Right lung (tissue), 5 donors: Measurements from ENCODE around the gene CFAP52. TPM values are rescaled to one million over a fixed set of nuclear protein-coding genes. Genes with fewer than 3 reads are reported as not detected.
"Not testable (repeated sequence)": the region's sequence is repeated elsewhere in the genome, so short reads cannot be mapped to it uniquely, and the experiment has no call there.

Source experiments
- DNase-seq, 2 donors: peaks; one replicate each; pipeline ENCODE4 v3.0.0-alpha.2; 2013
- polyA plus RNA-seq, 5 donors: library from polyadenylated mRNA; unstranded; fragments of 120-200 nt; gene quantifications; one replicate each; pipeline versions ENCODE4 v1.2.1 to v1.2.3, GENCODE V29; 2013; ENCODE audit warnings: inconsistent platforms in 1 of 5, low replicate concordance in 1 of 5; ENCODE audit not compliant: insufficient read length in 5 of 5, insufficient read depth in 1 of 5

The CFAP52 gene
- polyA plus RNA-seq, 5 donors = 2.7 to 9.9 (median 6.0) TPM

DNA sequence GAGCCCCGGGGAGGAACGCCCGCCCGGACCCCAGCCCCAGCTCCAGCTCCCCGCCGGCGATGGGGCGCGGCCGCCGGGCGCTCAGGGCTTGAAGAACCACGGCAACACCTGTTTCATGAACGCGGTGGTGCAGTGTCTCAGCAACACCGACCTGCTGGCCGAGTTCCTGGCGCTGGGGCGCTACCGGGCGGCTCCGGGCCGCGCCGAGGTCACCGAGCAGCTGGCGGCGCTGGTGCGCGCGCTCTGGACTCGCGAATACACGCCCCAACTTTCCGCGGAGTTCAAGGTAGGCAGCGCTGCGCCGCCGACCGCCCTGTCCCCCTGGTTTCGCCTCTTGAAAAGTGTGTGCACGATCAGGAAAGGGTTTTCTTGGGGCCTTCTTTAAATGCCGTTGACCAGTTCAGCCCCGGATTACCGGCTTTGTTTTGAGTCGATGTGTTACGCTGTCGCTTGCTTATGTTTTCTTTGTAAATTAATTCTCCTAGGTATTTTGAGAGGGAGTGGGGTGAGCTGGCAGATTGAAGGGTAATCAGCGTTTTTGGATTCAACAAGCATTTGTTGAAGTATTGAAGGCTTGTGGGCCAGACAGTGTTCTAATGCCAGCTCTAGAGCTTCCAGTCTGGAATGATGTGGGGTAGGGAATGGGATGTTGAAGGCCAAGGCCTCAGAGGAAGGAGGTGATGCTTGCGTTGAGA, 69.6 kb downstream of the CFAP52 start:
- DNase-seq = peak; percentile 39 to 44

DNA sequence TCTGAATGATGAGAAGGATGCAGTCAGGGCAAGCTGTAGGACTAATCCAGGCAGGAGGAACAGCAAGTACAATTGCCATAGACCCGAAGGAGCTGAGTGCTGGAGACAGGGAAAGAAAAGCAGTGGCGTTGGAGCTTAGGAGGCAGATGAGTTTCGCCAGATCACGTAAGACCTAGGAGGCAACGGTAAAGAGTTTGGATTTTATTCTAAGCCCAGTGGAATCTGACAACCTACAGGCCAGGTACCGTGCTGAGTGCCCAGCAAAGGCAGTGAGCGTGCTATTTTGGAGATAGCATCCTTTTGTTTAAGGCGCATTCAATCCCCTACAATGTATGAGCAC, 70.1 kb downstream of the CFAP52 start:
- DNase-seq = peak in 1 of 2 donors; percentile 1

DNA sequence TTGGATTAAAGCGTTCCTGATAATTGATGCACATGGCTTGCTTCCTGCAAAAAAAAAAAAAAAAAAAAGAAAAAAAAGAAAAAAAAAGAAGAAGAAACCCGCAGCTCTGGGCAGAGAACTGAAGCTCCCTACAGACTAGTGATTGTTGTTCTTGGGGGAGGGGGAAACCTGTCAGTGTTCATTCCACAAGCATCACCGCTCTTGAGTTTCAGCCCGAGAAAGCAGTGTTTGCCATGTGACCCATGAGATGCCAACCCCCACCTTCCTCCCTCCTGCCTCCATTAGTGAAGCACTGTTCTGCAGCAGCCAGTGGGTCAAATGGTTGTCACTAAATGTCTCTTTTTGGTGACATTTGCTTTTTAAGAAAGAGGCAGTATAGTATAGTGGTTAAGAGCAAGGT, 70.6 kb downstream of the CFAP52 start:
- peak in 1 of 2 donors; percentile 6 for DNase-seq

DNA sequence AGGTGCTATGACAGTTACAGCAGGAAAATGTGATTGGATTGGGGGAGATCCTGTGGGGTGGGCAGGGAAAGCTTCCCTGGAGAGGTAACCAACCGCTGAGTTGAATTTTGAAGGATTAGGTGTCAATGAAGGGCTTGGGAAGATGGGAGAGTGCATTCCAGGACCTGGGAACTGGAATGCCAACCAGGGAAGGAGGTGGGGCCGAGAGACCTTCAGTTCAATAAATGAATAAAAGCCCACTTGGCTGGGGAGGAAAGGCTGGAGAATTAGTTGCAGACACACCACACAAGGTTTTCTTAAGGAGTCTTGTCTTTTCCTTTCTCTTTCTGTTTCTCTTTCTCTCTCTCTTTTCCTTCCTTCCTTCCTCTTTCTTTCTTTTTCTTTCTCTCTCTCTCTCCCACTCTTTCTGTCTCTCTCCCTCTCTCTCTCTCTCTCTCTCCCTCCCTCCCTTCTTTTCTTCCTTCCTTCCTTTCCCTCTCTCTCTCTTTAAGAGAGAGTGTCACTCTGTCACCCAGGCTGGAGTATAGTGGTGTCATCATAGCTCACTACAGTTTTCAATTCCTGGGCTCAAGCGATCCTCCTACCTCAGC, 72.2 kb downstream of the CFAP52 start:
- no peak for DNase-seq

DNA sequence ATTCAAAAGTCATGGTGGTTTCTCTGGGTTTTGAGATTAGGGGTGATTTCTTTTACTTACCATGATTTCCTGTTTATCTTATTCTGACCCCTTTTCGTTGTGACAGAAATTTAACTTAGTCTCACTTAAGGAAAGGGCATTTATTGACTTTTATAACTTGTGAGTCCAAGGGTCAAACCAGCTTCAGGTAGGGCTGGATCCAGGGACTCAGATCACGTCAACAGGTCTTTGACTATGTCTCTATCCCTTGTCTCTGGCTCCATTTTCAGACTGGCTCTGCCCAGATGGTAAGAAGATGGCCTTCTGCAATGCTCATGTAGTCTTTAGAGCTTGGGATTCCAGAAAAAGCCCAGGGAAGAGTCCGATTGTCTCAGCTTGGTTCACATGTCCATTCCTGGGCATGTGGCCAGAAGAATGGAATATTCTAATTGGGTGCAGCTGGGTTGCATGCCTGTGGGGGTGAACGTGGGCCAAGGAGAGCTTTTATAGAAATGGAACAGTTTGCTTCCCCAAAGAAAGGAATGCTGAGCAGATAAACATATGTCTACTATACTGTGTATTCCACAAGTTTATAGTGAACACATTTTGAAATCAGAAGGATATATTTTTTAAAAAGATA, 82.3 kb downstream of the CFAP52 start:
- DNase-seq = no peak

DNA sequence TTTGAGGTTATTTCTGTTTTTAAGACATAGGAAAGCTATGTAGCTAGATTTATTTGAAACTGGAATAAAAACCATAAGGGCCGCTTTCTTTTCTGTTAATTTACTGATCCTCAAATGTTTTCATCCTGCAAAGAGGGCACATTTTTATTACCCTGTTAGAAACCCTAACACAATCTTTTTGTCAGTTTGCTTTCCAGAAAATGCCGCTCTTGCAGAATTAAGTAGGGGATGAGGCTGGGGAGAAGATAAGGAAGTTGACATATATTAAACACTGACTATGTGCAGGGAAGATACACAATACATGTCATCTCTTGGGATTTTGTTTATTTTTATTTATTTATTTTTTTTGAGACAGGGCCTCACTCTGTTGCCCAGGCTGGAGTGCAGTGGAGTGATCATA, 84.6 kb downstream of the CFAP52 start:
- no peak for DNase-seq

DNA sequence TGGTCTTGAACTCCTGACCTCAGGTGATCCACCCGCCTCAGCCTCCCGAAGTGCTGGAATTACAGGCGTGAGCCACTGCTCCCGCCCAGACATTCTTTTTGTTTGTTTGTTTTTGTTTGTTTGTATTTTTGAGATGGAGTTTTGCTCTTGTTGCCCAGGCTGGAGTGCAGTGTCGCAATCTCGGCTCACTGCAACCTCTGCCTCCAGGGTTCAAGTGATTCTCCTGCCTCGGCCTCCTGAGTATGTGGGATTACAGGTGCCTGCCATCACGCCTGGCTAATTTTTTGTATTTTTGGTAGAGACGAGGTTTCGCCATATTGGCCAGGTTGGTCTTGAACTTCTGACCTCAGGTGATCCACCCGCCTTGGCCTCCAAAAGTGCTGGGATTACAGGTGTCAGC, 87.1 kb downstream of the CFAP52 start:
- DNase-seq = not testable (repeated sequence)

DNA sequence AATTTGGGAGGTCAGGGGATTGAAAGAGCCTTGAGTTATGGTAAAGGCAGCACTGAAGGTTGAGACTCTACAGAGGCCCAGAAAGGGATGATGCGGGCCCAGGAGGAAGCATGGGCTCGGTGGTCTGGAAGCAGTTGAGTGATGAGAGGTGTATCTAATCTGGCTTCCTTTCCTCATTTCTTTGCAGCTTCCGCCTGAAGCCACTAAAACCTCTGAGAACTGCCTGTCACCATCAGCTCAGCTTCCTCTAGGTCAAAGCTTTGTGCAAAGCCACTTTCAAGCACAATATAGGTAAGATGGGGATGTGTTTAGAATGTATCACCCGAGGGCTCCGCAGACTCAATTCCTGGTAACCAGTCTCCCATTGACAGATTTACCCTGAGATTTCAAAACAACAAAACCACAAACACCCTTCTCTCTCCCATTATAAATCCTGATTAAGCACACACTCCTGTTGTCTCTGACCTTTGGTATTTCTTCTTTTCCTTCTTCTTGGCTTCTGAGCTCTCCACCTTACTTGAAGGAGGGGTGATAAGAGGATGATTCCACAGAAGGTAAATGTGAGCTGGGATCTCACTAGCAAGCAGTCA, 90.1 kb downstream of the CFAP52 start:
- no peak for DNase-seq

DNA sequence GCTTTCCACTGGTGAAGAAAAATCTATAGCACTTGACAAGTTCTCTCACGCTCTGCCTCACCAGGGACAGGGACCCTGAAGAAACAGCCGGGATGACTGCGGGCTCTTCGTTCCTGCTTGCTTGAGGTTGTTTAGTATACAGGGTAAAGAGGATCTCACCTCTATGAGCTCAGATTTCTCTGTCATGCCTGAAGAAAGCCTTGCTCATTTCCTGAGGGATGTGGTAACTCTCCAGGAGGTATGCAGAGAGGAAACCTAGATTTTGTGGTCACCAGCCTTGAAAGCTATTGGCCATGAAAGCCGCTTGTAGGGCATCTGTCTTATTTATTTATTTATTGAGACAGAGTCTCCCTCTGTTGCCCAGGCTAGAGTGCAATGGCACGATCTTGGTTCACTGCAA, 92.1 kb downstream of the CFAP52 start:
- DNase-seq = no peak

DNA sequence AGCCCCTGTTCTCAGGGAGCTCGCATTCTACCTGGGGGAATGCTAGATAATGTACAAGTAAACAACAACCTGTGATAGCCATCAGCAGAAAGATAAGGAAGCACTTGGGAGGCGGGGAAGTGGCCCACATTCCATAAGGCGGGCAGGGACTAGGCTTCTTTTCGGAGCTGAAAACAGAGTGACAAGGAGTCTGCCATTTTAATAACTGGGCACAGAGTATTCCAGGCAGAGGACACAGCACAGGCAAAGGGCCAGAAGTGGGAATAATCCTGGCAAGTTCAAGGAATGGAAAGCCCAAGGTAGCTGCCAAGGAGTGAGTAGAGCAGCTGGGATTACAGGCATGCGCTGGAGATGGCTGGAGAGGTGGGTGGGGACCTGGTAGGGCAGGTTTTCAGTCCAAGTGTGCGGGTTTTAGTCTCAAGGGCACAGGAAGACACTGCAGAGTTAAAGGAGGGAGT, 93.1 kb downstream of the CFAP52 start:
- no peak for DNase-seq

DNA sequence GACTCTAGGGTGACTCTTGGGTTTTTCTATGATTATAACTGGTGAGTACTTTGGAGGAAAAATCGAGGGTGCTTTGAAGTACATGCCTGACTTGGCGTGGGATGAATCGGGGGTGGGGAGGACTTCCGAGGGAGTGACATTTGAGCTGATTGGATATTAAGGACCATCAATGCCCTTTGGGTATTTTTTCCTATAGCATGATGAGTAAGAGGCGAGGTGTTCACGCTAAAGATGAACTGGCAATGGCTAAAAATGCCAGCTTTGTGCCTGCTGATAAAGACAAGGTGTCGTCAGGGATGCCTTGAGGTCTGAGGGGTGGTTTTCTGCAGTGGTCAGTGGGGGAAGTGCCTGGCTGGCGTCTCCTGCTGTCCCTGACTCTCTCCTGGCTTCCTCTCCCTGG, 94.2 kb downstream of the CFAP52 start:
- no peak for DNase-seq

DNA sequence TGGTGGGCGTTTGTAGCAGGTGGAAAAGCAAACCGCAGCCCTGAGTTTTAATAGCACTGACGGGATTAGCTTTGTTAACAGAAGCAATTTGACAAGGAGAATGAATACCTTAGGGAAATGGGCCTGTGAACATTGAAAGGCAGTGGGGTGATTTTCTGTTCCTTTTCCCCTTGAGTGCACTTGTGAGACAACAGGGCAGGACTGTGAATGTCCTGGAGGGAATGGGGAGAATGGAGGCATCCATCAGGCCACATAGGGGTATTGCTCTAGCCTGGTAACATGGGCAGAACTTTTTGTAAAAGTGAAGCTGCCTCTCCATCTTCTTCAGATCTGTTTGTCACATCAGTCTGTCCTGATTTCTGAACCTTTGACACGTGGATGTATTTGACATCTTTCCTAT, 95.1 kb downstream of the CFAP52 start:
- DNase-seq = no peak

DNA sequence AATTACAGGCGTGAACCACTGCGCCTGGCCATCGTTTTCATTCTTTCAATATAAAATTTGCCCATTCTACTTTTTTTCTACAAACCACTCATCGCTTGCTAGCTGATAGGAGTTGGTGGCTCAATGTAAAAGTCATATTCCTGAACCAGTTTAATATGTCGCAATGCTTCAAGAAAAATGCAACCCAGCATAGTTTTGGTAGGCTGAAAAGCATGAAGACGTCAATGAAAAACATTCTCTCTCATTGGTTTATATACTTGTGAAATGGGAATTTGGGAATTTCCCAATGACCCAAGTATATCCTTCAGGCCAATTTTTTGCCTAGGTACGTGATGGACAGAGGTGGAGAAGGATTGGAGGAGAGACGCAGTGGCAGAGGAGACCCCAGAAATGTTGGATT, 95.8 kb downstream of the CFAP52 start:
- no peak for DNase-seq

DNA sequence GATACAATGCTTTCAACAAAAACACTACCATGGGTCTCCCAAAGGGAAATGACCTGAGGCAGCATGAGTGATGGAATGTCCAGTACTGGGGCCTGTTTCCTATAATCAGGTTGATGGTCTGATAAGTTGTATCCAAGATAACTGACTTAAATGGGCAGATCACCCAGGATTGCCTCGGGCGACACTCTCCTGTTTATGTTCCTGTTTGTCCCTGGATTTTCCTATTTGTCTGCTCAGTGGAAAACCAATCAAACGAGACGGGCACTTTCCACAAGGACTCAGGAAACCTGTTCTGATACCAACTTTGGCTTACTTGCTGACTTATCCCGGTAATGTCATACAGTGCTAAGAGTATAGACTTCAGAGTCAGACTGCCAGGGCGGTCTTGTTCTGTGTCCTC, 96.2 kb downstream of the CFAP52 start:
- no peak for DNase-seq

DNA sequence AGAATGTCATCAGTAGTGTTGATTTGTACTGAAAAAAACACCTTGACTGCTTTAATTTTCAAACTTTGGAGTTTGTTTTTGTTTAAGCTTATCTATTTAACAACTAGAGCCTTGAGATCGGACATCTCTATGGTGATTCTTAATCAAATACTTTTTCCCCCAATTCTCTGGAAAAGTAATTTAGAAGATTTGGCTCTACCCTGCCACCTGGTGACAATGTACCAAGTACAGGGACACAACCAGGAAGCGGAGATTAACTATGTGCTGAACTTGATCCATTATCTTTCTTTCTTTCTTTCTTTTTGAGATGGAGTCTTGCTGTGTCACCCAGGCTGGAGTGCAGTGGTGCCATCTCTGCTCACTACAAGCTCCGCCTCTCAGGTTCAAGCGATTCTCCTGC, 99.6 kb downstream of the CFAP52 start:
- no peak for DNase-seq

DNA sequence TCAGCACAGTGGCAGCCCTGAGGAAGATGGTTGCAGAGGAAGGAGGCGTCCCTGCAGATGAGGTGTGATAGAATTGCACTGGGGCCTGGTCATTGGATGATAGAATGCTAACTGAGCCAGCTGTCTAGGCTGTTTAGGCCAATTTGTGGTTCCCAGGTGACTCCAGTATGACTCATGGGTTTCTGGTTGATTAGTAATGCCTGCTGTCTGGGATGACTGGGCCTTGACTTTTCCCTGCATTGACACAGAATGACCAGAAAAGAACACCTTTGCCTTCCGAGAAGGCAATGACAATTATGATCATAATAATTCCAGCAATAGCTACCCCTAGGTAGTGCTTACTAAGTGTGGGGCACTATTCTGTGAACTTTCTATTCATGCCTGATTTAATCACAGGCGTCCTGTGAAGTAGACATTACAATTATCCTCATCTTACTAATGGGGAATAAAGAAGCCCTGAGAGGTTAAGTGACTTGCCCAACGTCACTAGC, 100.4 kb downstream of the CFAP52 start:
- DNase-seq = no peak

DNA sequence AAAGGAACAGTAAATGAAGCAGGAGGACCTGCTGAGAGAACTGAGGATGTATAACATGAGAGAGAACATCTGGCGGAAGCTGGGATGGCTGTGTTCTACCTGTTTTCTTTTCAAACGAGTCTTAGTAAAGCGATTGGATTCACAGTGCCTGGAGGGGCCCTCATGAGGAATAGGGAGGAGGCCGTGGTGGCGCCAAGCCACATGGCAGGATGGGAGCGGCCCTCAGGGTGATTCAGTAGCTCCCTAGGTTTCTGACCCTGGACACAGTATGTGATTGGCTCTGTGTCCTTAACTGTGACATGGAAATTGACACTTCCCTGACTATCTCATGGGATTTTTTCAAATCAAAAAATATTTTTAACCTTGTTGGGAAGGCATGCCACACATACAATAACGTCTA, 101.0 kb downstream of the CFAP52 start:
- no peak for DNase-seq

DNA sequence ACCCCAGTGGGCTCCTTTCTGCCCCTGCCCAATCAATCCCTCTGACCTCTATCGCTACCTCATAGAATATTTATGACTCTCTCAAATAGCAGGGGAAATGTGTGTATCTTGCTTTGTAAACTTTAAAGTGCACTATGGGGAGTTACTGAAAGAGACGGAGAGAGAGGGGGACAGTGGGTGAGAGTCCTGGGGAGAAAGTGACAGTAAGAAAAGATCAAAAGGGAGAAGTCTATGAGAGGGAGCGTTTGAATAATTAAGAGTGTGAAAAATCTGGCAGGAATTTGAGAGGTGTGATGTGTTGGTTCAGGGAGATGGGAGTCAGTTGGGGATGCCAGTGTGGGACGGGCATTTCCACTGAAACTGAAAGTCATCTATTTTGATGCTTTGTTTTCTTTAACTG, 101.5 kb downstream of the CFAP52 start:
- no peak for DNase-seq

DNA sequence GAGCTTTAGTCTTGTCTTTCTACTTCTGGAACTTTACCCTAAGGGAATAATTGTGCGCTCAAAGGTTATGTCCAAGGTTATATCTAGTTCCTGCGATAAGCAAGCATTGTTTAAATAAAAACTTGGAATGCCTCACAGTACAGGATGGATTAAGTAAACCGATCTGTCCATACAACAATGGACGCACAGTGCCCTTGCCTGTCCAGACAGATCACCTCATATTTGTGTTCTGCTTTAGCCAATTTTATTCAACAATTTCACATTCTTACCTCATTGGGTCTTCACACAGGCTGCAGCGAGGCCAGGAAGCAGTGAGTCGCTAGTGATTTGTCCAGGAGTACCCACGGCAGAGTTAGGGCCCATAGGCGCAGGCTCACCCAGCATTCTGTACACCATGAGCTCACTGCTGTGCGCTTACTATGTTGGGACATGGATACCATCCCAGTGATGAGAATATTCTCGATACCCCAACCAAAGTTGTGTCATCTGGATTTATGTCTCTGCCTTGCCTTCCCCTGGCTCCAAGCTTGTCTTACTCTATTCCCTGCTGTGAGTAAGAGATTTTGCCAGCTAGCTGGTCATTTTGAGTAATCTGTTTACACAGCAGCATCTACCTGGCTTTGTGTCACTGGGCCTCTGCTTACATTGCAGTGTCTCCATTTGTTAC, 108.6 kb downstream of the CFAP52 start:
- DNase-seq = no peak
